KMS-11 (cell line): Measurements from ENCODE around the gene PICALM.

Experiments
- H2AFZ ChIP-seq: fragments of 200-600 bp; sonication (generic); 2 replicates; pipeline ENCODE4 v1.6.1; 2016; ENCODE audit warnings: antibody characterized with exemption, mixed run types, low read depth
- H3K27ac ChIP-seq: fragments of 200-600 bp; sonication (generic); 2 replicates; pipeline ENCODE4 v1.6.1; 2016; ENCODE audit warnings: mild to moderate bottlenecking, mixed run types
- H3K27me3 ChIP-seq: fragments of 200-600 bp; sonication (generic); 2 replicates; pipeline ENCODE4 v1.6.1; 2017; ENCODE audit warnings: mild to moderate bottlenecking, low read depth, mixed run types, moderate library complexity; ENCODE audit not compliant: insufficient read depth
- H3K36me3 ChIP-seq: fragments of 200-600 bp; sonication (generic); 2 replicates; pipeline ENCODE4 v1.6.1; 2017; ENCODE audit warnings: mild to moderate bottlenecking, mixed run types; ENCODE audit not compliant: insufficient read depth
- H3K4me1 ChIP-seq: fragments of 200-600 bp; sonication (generic); 2 replicates; pipeline ENCODE4 v1.6.1; 2016; ENCODE audit warnings: mild to moderate bottlenecking, low read depth, mixed run types; ENCODE audit not compliant: poor library complexity, severe bottlenecking
- H3K4me2 ChIP-seq: fragments of 200-600 bp; sonication (generic); 2 replicates; pipeline ENCODE4 v1.7.0; 2016; ENCODE audit warnings: mild to moderate bottlenecking, mixed run types
- H3K4me3 ChIP-seq: fragments of 200-600 bp; sonication (generic); IDR thresholded peaks from 2 replicates; pipeline ENCODE4 v1.6.1; 2017; ENCODE audit warnings: low read depth, low read length, mixed read lengths; ENCODE audit not compliant: insufficient read depth
- H3K79me2 ChIP-seq: fragments of 200-600 bp; sonication (generic); 2 replicates; pipeline ENCODE4 v1.6.1; 2016; ENCODE audit warnings: low read depth, mixed run types; ENCODE audit not compliant: insufficient read depth
- H3K9ac ChIP-seq: fragments of 200-600 bp; sonication (generic); 2 replicates; pipeline ENCODE4 v1.6.1; 2016; ENCODE audit warnings: mild to moderate bottlenecking, mixed run types
- H4K20me1 ChIP-seq: fragments of 200-600 bp; sonication (generic); 2 replicates; pipeline ENCODE4 v1.6.1; 2016; ENCODE audit warnings: mild to moderate bottlenecking, mixed run types; ENCODE audit not compliant: insufficient read depth
- CTCF ChIP-seq: fragments of 200-600 bp; sonication (generic); conservative IDR thresholded peaks from 2 replicates; pipeline ENCODE4 v1.6.1; 2017; ENCODE audit warnings: low read depth, mild to moderate bottlenecking, antibody characterized with exemption, low read length, moderate library complexity, mixed read lengths

PICALM gene

GRCh38 chr11:85918910-85919794, 149.7 kb downstream of the PICALM start:
- Histone ChIP-seq H3K27me3 (no peaks in the 10 kb centered on the region), H3K4me2 (no peak overlapping the region), H4K20me1 (no peaks in the 10 kb centered on the region), H3K36me3 (no peaks in the 10 kb centered on the region), H3K79me2 (no peaks in the 10 kb centered on the region), H2AFZ (no peak overlapping the region), H3K4me3 (no peak overlapping the region), H3K27ac (no peak overlapping the region), H3K9ac (no peak overlapping the region), H3K4me1 (peaks cover 6% of the 10 kb centered on the region)
- TF ChIP-seq CTCF = no peak

DNA sequence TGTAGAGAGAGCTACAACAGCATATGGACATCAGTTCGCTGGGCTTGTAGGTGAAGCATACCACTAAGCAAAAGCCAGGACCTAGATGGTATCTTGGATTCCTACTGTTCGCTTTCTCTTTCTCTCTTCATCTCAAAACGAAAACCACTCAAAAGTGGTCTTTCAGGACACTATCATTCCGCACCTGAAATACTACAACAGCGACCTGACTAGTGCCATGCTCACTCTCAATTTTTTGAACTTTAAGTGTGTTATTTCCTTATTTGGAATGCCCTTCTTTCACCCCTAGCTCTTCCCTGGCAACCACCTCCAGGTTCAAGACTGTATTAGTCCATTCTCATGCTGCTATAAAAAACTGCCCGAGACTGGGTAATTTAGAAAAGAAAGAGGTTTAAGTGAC, 154.5 kb downstream of the PICALM start:
- H4K20me1 ChIP-seq = no peaks in the 10 kb centered on the region
- no peak overlapping the region for H3K9ac ChIP-seq
- no peak overlapping the region for H2AFZ ChIP-seq
- no peaks in the 10 kb centered on the region for H3K36me3 ChIP-seq
- H3K79me2 ChIP-seq = no peaks in the 10 kb centered on the region
- no peak overlapping the region for H3K4me2 ChIP-seq
- no peaks in the 10 kb centered on the region for H3K4me1 ChIP-seq
- TF ChIP-seq CTCF = no peak
- no peaks in the 10 kb centered on the region for H3K27me3 ChIP-seq
- H3K4me3 ChIP-seq = no peak overlapping the region
- no peak overlapping the region for H3K27ac ChIP-seq

DNA sequence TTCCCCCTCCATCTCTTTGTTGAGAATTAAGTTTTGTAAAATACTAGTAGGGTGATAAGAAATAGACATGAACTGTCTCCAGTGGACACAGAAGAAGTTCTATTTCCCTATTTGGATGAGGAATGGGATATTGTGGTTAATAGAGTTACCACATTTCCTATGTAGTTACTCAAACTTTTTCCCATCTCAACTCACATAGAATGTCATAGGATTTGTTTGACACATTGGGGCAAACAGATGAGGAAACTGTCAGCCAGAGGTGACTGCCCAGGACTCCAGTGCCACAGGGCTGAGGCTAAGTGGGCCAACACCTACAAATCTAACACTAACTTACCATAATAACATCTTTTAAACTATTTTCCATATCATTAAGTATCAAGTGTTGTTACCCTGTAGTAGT, 155.4 kb downstream of the PICALM start:
- H2AFZ ChIP-seq = no peak overlapping the region
- H3K9ac ChIP-seq = no peak overlapping the region
- H3K36me3 ChIP-seq = no peaks in the 10 kb centered on the region
- no peak overlapping the region for H3K4me2 ChIP-seq
- H3K79me2 ChIP-seq = no peaks in the 10 kb centered on the region
- no peaks in the 10 kb centered on the region for H3K27me3 ChIP-seq
- no peak overlapping the region for H3K27ac ChIP-seq
- no peak for TF ChIP-seq CTCF
- H4K20me1 ChIP-seq = no peaks in the 10 kb centered on the region
- no peaks in the 10 kb centered on the region for H3K4me1 ChIP-seq
- H3K4me3 ChIP-seq = no peak overlapping the region

GRCh38 chr11:85912414-85912813, 156.5 kb downstream of the PICALM start:
- H2AFZ ChIP-seq = no peak overlapping the region
- H3K36me3 ChIP-seq = no peaks in the 10 kb centered on the region
- no peak overlapping the region for H3K9ac ChIP-seq
- H3K4me1 ChIP-seq = no peaks in the 10 kb centered on the region
- no peak overlapping the region for H3K4me2 ChIP-seq
- no peak overlapping the region for H3K4me3 ChIP-seq
- H4K20me1 ChIP-seq = no peaks in the 10 kb centered on the region
- no peaks in the 10 kb centered on the region for H3K27me3 ChIP-seq
- H3K79me2 ChIP-seq = no peaks in the 10 kb centered on the region
- H3K27ac ChIP-seq = no peak overlapping the region
- TF ChIP-seq CTCF = no peak
